HepG2 (cell line): ENCODE results near the gene ATP8A2. TPM values are rescaled to one million over a fixed set of nuclear protein-coding genes. Genes with fewer than 3 reads are reported as not detected.
"Not testable (repeated sequence)": the region's sequence is repeated elsewhere in the genome, so short reads cannot be mapped to it uniquely, and the experiment has no call there.

Source experiments
- ATAC-seq: fragments of 200-7000 bp; cut with Tn5 transposase; 3 replicates; pipeline ENCODE4 v1.9.1; 2020; ENCODE audit warnings: mild to moderate bottlenecking, moderate library complexity
- BruUV-seq: library from RNA; stranded (reverse); fragments of 400-500 nt; replicated peaks from 2 replicates; lab custom pipeline; 2021; lab: Mats Ljungman, UMichigan
- CTCF ChIA-PET: fragments of 300-600 bp; formaldehyde crosslinking; extraction: SDS; loops from one replicate; lab custom pipeline; 2021; ENCODE audit warnings: low total read pairs, inconsistent platforms, low intra/inter-chr PET ratio; lab: Yijun Ruan, JAX
- POLR2A ChIA-PET: fragments of 350-600 bp; sonication (Branson Sonifier 250); formaldehyde crosslinking; loops from one replicate; lab custom pipeline; 2020; ENCODE audit warnings: antibody characterized with exemption, inconsistent platforms; lab: Yijun Ruan, JAX
- DNase-seq: peaks from one replicate; pipeline ENCODE4 v3.0.0-alpha.2; 2015; ENCODE audit warnings: low spot score
- FAIRE-seq: peaks from 3 replicates; lab custom pipeline; 2011; peaks lifted over from hg19 to GRCh38; lab: Jason Lieb, UNC
- H2AFZ ChIP-seq: one replicate; pipeline ENCODE4 v1.6.1; 2011; ENCODE audit warnings: low read length, inconsistent platforms
- H3K27ac ChIP-seq: fragments of 300-600 bp; 3 replicates; pipeline ENCODE4 v1.8.0; 2011; ENCODE audit warnings: mixed run types, mild to moderate bottlenecking, mixed read lengths, low read length, inconsistent platforms; ENCODE audit not compliant: insufficient read depth; ENCODE audit errors: extremely low read length
- H3K27me3 ChIP-seq, 2 experiments: fragments of 200-600 bp in 1 of 2; 2 replicates in 1 of 2; 3 replicates in 1 of 2; pipeline versions ENCODE4 v1.6.0 to v1.8.0; 2011; ENCODE audit warnings: low read length in 2 of 2, mild to moderate bottlenecking in 2 of 2, moderate library complexity in 2 of 2, inconsistent platforms in 1 of 2; ENCODE audit not compliant: insufficient read depth in 2 of 2, control insufficient read depth in 1 of 2
- H3K36me3 ChIP-seq, 2 experiments: fragments of 200-600 bp in 1 of 2; replicated peaks in 1 of 2; 2 replicates in 1 of 2; 3 replicates in 1 of 2; pipeline versions ENCODE4 v1.5.1 to v1.8.0; 2011; ENCODE audit warnings: low read length in 2 of 2, inconsistent platforms in 1 of 2; ENCODE audit not compliant: insufficient read depth in 2 of 2, control insufficient read depth in 1 of 2
- H3K4me1 ChIP-seq: 2 replicates; pipeline ENCODE4 v1.5.1; 2012; ENCODE audit warnings: low read length, inconsistent platforms; ENCODE audit not compliant: insufficient read depth
- H3K4me2 ChIP-seq: 2 replicates; pipeline ENCODE4 v1.6.0; 2011; ENCODE audit warnings: low read depth, low read length, inconsistent platforms
- H3K4me3 ChIP-seq, 3 experiments: fragments of 200-600 bp in 1 of 3; sonication (generic), shearing (Covaris generic) in 1 of 3; replicated peaks in 1 of 3; 2 replicates each; pipeline ENCODE4 v1.5.1; 2011 to 2016; ENCODE audit warnings: low read length in 3 of 3, inconsistent platforms in 2 of 3, low read depth in 2 of 3, mild to moderate bottlenecking in 2 of 3, control low read depth in 1 of 3, mixed read lengths in 1 of 3; ENCODE audit not compliant: insufficient read depth in 1 of 3
- H3K79me2 ChIP-seq: one replicate; pipeline ENCODE4 v1.6.1; 2011; ENCODE audit warnings: low read length, inconsistent platforms; ENCODE audit not compliant: insufficient read depth
- H3K9ac ChIP-seq: 2 replicates; pipeline ENCODE4 v1.6.0; 2011; ENCODE audit warnings: mild to moderate bottlenecking, low read depth, low read length, inconsistent platforms; ENCODE audit not compliant: insufficient read depth
- H3K9me3 ChIP-seq: 2 replicates; pipeline ENCODE4 v1.5.1; 2012; ENCODE audit warnings: mild to moderate bottlenecking, low read length
- H4K20me1 ChIP-seq: 2 replicates; pipeline ENCODE4 v1.6.0; 2011; ENCODE audit warnings: inconsistent platforms, mild to moderate bottlenecking, low read length, moderate library complexity; ENCODE audit not compliant: insufficient read depth
- HNF4A ChIP-seq: sonication (generic); formaldehyde crosslinking; IDR thresholded peaks from 2 replicates; pipeline ENCODE4 v1.4.0; 2020; ENCODE audit warnings: missing genetic modification reagents
- MAF1 ChIP-seq: sonication (generic); formaldehyde crosslinking; IDR thresholded peaks from 2 replicates; pipeline ENCODE4 v1.5.0; 2020; ENCODE audit warnings: missing genetic modification reagents, borderline replicate concordance
- ZNF263 ChIP-seq: sonication (generic); formaldehyde crosslinking; IDR thresholded peaks from 2 replicates; pipeline ENCODE4 v1.4.0; 2020; ENCODE audit warnings: missing genetic modification reagents
- ZNF362 ChIP-seq: sonication (generic); formaldehyde crosslinking; IDR thresholded peaks from 2 replicates; pipeline ENCODE4 v1.4.0; 2020; ENCODE audit warnings: missing genetic modification reagents, mild to moderate bottlenecking, borderline replicate concordance
- WGBS: methylation state at CpG from one replicate; pipeline ENCODE4 v1.1.6; 2017; ENCODE audit warnings: low lambda C conversion rate; 5-methylcytosine and 5-hydroxymethylcytosine counted together
- in situ Hi-C: cut with HindIII; loops from 2 replicates; pipeline ENCODE4 v1.10.0; 2017; ENCODE audit warnings: low pct_unique_long_range_greater_than_20kb; ENCODE audit not compliant: extremely low pct_ligation_motif_present
- intact Hi-C: fragments of 100-400 bp; cut with micrococcal nuclease; formaldehyde crosslinking; loops from one replicate; pipeline ENCODE4 v1.10.0; 2022; ENCODE audit not compliant: unreplicated experiment
- polyA plus RNA-seq, 8 experiments: library from polyadenylated mRNA; depleted of rRNA in 3 of 8; stranded (reverse) in 7 of 8; unstranded in 1 of 8; fragments of >200 nt; fragmentation: Illumina TruSeq in 4 of 8; extraction: Trizol in 4 of 8; gene quantifications; 2 replicates each; pipeline versions ENCODE4 v1.2.1 to v1.2.3, GENCODE V29; 2011 to 2016; ENCODE audit warnings: low read depth in 4 of 8, missing spikeins in 1 of 8, mixed read lengths in 1 of 8; ENCODE audit not compliant: insufficient read depth in 1 of 8
- total RNA-seq, 5 experiments: library from RNA; depleted of rRNA; stranded (reverse); fragments of >200 nt; fragmentation: Illumina TruSeq; extraction: Trizol; gene quantifications; 2 replicates each; pipeline ENCODE4 v1.2.3, GENCODE V29; 2016; ENCODE audit warnings: low read depth in 1 of 5

Gene ATP8A2
- total and polyA plus RNA-seq, 2 of the 13 experiments (the other 11 are each of a cell fraction or from before 2014, with no cell fraction given), result 0.09 TPM; not detected in 1

GRCh38 chr13:25354377-25354776, 17.4 kb upstream of the ATP8A2 start:
- ATAC-seq (peak; percentile 95), DNase-seq (peak; percentile 9), FAIRE-seq (no peak)
- peak; percentile 93 for TF ChIP-seq ZNF263
- TF ChIP-seq HNF4A (CRISPR knock-in tag), result peak; percentile 30; the same call in 1 of the 2 replicates
- no peak for TF ChIP-seq ZNF362 (CRISPR knock-in tag)
- TF ChIP-seq MAF1 (CRISPR knock-in tag), result no peak
- Histone ChIP-seq H3K27ac (no peak overlapping the region), H3K36me3 (no peaks in the 10 kb centered on the region), H3K27me3 (no peaks in the 10 kb centered on the region; a peak in 1 of 5 replicates), H2AFZ (no peak overlapping the region), H4K20me1 (no peaks in the 10 kb centered on the region), H3K79me2 (no peaks in the 10 kb centered on the region), H3K4me2 (0 out of 2 replicates have a peak overlapping the region, but pooled peaks have one; percentile 10), H3K9ac (no peak overlapping the region), H3K4me3 (peak overlapping the region in 1 of 3 experiments; percentile 10; a peak in 2 of 6 replicates), H3K9me3 (no peaks in the 10 kb centered on the region), H3K4me1 (peaks cover 17% of the 10 kb centered on the region)
- in situ Hi-C loops (no loop called here), intact Hi-C loops (no loop called here)
- no TSS peak for BruUV-seq
- CTCF ChIA-PET, result no interaction called here
- POLR2A ChIA-PET, result no interaction called here
- 7% methylated on average over 6 of the region's 6 CpGs for WGBS

GRCh38 chr13:25360443-25360842, 11.3 kb upstream of the ATP8A2 start:
- H3K27me3 ChIP-seq, H3K4me3 ChIP-seq, in situ Hi-C loops, H3K4me1 ChIP-seq, DNase-seq, FAIRE-seq, H4K20me1 ChIP-seq, H3K79me2 ChIP-seq, H3K36me3 ChIP-seq, ATAC-seq, H3K9me3 ChIP-seq, H2AFZ ChIP-seq, POLR2A ChIA-PET, H3K9ac ChIP-seq, intact Hi-C loops, CTCF ChIA-PET, H3K27ac ChIP-seq, BruUV-seq, H3K4me2 ChIP-seq: not testable (repeated sequence)
- 58% methylated on average over 6 of the region's 6 CpGs for WGBS
